GM23248 (cell line): Measurements from ENCODE around the gene GRK2.

Source experiments
- EZH2 ChIP-seq: fragments of 200-600 bp; sonication (generic); IDR thresholded peaks from 2 replicates; pipeline ENCODE4 v1.6.1; 2018; ENCODE audit warnings: antibody characterized with exemption, mild to moderate bottlenecking; ENCODE audit not compliant: insufficient read depth, poor library complexity, severe bottlenecking
- EZH2phosphoT487 ChIP-seq: fragments of 200-600 bp; sonication (generic); IDR thresholded peaks from 2 replicates; pipeline ENCODE4 v1.6.1; 2018; ENCODE audit warnings: antibody characterized with exemption, moderate library complexity, mild to moderate bottlenecking, low read depth; ENCODE audit not compliant: insufficient read depth

DNA sequence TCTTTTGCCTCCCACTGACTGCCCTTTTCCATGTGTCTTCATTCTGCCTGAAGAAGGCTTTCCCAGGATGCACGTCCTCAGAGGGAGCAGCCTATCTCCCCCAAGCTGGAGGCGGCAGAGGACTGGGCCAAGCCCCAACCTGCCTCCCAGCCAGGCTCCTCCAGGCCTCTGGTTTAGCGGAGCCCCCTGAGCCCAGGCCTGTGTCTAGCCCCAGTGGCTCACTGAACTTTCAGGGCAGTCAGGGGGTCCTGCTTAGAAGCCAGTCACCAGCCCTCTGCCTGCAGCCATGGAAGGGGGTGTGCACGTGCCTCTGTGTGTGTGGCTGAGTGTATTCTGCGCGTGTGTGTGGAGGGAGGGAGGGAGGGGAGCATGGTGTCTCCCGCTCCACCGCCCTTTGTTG, 10.4 kb upstream of the GRK2 start:
- TF ChIP-seq EZH2phosphoT487 = no peak
- TF ChIP-seq EZH2 = no peak
